ENCODE results near the gene EPHB4.
A peak's percentile ranks its signal among the peaks of the same experiment; 100 is the strongest.

The EPHB4 gene

DNA sequence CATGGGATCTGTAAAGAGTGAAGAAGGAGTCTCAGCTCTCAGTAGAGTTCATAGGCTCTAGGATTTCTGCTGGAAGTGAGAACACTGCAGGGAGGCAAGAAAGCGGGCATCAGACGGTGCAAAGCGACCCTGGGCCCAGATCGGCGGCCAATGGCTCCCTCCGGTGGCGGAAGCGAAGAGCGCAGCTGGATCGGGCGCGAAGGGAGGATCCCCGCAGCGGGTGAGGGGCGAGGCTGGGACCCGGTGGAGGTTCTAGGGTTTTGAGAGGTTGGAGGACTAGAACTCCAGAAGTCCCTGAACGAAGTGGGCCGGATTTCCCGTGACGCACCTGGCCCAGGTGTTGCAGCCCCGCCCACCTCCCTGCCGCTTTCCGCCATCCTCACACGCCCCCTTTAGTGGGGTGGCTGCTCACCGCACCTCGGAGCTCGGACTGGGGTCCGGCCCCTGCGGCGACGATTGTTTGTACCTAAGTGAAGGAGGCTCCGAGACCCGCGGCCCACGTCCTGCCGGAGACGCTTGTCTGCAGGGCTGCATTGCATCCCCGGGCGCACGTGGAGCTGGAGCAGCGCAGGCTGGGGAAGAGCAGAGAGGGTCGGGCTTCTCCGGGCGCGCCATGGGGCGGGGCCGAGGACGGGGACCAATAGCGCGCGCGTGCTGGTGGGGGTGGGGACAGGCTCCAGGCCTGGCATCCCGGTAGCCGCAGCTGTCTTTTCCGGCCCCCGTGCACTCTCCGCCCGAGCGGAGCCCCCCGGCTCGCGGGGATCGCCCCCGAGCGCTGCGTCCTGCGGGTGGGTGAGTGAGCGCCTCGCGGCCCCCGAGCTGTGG lies 24.9 kb upstream of the EPHB4 start, which contains the start of gene SLC12A9:
Gene SLC12A9, plus strand, starts transcription at position 666 of the 825 bp plus-strand sequence. CDS start 1,485 bp downstream, outside the sequence.
- DNase-seq (ENCODE audit: low read depth), result peak; percentile 93
- peak within 1 kb of the TSS; percentile 77 for H3K4me3 ChIP-seq (ENCODE audit: low read depth, low read length)
- TF ChIP-seq, protein P1, sequence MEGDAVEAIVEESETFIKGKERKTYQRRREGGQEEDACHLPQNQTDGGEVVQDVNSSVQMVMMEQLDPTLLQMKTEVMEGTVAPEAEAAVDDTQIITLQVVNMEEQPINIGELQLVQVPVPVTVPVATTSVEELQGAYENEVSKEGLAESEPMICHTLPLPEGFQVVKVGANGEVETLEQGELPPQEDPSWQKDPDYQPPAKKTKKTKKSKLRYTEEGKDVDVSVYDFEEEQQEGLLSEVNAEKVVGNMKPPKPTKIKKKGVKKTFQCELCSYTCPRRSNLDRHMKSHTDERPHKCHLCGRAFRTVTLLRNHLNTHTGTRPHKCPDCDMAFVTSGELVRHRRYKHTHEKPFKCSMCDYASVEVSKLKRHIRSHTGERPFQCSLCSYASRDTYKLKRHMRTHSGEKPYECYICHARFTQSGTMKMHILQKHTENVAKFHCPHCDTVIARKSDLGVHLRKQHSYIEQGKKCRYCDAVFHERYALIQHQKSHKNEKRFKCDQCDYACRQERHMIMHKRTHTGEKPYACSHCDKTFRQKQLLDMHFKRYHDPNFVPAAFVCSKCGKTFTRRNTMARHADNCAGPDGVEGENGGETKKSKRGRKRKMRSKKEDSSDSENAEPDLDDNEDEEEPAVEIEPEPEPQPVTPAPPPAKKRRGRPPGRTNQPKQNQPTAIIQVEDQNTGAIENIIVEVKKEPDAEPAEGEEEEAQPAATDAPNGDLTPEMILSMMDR (conservative IDR thresholded peaks at IDR 0.05; ENCODE audit: low read depth, low read length), result peak; percentile 95

DNA sequence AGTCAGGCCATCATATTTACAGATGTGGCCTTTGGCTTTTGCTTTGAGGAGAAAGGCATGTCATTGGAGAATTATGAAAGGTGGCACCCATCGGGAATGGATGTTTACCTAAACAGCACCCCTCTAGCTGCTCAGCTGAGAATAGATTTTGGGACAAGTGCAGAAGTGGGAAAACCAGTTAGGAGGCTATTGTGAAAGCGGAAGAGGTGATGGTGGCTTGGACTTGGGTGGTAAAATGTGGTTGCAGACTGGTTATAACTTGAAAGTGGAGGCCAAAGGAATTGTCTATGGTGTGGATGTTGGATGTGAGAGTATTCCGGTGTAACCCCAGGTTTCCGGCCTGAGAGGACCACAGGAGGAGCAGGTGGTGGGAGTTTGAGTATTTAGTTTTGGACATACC lies 20.0 kb upstream of the EPHB4 start:
- TF ChIP-seq, protein P1 (conservative IDR thresholded peaks at IDR 0.05; ENCODE audit: low read depth, low read length), result no peak
- H3K4me3 ChIP-seq (ENCODE audit: low read depth, low read length), result no peak overlapping the region
- DNase-seq (ENCODE audit: low read depth), result no peak

DNA sequence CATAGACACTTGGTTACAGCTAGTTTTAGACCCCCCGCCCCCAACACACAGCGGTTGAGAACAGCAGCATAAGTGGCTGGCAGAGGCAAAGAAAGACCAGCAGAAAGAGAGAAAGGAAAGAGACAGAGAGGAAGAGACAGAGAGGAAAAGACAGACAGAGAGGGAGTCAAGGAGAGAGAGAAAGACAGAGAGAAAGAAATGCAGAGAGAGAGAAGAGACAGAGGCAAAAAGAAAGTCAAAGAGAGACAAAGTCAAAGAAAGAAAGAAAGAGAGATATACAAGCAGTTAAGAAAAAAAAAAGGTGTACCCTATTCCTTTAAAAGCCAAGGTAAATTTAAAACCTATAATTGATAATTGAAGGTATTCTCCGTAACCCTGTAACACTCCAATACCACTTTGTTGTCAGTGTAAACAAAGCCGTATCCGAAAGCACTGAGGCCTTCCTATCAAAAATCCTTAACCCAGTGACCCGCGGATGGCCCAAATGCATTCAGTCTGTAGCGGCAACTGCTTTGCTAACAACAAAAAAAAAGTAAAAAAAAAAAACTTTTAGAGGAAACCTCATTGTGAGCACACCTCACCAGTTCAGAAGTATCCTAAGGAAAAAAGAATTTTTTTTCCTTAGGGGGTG lies 13.3 kb upstream of the EPHB4 start:
- DNase-seq (ENCODE audit: low read depth), result no peak
- TF ChIP-seq, protein P1 (conservative IDR thresholded peaks at IDR 0.05; ENCODE audit: low read depth, low read length), result no peak
- no peak overlapping the region for H3K4me3 ChIP-seq (ENCODE audit: low read depth, low read length)

DNA sequence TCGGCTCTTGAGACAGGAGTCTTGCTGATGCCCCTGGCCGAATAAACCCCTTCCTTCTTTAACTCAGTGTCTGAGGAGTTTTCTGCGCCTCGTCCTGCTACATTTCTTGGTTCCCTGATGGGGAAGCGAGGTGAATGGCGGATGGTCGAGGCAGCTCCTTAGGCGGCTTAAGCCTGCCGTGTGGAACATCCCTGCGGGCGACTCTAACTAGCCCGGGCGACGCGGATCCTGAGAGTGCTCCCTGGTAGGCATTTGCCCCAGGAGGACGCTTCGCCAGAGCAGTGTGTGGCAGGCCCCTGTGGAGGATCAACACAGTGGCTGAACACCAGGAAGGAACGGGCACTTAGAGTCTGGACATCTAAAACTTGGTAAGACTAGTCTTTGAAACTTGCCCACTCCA lies 12.0 kb upstream of the EPHB4 start:
- DNase-seq (ENCODE audit: low read depth), result no peak
- TF ChIP-seq, protein P1 (conservative IDR thresholded peaks at IDR 0.05; ENCODE audit: low read depth, low read length), result no peak
- H3K4me3 ChIP-seq (ENCODE audit: low read depth, low read length), result no peak overlapping the region

DNA sequence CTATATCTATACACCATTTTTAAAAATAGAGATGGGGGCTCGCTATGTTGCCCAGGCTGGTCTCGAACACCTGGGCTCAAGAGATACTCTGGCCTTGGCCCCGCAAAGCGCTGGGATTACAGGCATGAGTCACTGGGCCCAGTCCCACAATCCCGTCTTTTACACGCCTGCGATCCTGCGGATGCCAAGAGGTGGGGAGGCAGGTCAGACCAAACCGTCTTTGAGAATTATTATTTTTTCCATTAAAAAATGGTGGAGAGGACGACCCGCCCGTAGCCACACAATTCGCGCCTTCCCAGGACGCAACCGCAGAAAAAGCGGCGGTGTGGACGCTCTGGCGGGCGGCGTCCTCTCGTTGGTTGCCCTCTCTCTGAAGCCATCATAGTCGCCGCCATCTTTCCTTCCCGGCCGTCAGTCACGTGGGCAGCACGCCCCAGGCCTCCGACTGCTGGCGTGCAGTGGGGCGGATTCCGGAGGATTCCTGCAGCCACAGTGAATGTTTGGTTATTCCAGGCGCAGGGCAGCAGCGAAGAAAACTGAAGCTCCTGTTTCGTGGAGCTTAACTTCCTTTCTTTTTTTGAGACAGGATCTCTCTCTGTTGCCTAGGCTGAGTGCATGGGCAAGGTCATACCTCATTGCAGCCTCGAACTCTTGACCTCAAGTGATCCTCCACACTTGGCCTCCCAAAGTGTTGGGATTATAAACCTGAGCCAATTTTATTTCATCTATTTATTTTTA lies 9.9 kb upstream of the EPHB4 start:
- DNase-seq (ENCODE audit: low read depth), result peak; percentile 94
- TF ChIP-seq, protein P1 (conservative IDR thresholded peaks at IDR 0.05; ENCODE audit: low read depth, low read length), result no peak
- peak overlapping the region; percentile 52 for H3K4me3 ChIP-seq (ENCODE audit: low read depth, low read length)

DNA sequence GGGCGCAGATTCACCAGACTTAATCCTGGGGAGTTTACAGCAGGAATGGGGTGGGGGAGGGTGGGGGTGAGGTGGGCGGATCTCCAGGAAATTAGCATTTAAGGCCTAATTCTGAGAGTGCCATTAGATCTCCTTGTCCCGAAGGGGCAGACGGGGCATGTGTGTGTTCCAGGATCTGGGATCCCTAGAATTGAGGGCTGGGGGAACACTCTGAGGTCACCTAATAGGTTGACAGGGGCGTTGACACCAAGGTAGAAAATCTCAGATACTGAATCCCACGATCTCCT lies 9.4 kb upstream of the EPHB4 start:
- DNase-seq (ENCODE audit: low read depth), result no peak
- peak overlapping the region; percentile 52 for H3K4me3 ChIP-seq (ENCODE audit: low read depth, low read length)
- TF ChIP-seq, protein P1 (conservative IDR thresholded peaks at IDR 0.05; ENCODE audit: low read depth, low read length), result no peak

Measured in choroid plexus epithelial cell (primary cell).